Trophoblast cell (in vitro differentiated cells and primary cell): Measurements from ENCODE around the gene INKA2.

Source experiments
- DNase-seq, 2 donors: peaks; one replicate each; pipeline ENCODE4 v3.0.0-alpha.2; 2016
- H2AFZ ChIP-seq: 2 replicates; pipeline ENCODE4 v1.6.1; 2013; ENCODE audit warnings: low read length, moderate library complexity, mild to moderate bottlenecking; ENCODE audit not compliant: insufficient read depth, poor library complexity
- H2AK5ac ChIP-seq: 2 replicates; pipeline ENCODE4 v1.6.1; 2013; ENCODE audit warnings: mild to moderate bottlenecking, low read length
- H2BK120ac ChIP-seq: 2 replicates; pipeline ENCODE4 v1.6.1; 2013; ENCODE audit warnings: low read length, mild to moderate bottlenecking, moderate library complexity; ENCODE audit not compliant: insufficient read depth, poor library complexity
- H2BK12ac ChIP-seq: 2 replicates; pipeline ENCODE4 v1.6.1; 2013; ENCODE audit warnings: mild to moderate bottlenecking, low read length, moderate library complexity
- H2BK5ac ChIP-seq: 2 replicates; pipeline ENCODE4 v1.6.1; 2013; ENCODE audit warnings: low read length, low read depth, moderate library complexity, mild to moderate bottlenecking; ENCODE audit not compliant: poor library complexity
- H3K14ac ChIP-seq: 2 replicates; pipeline ENCODE4 v1.6.1; 2013; ENCODE audit warnings: mild to moderate bottlenecking, low read length
- H3K18ac ChIP-seq: 2 replicates; pipeline ENCODE4 v1.6.1; 2013; ENCODE audit warnings: mild to moderate bottlenecking, low read length
- H3K23ac ChIP-seq: 2 replicates; pipeline ENCODE4 v1.6.1; 2013; ENCODE audit warnings: low read length
- H3K27ac ChIP-seq: 2 replicates; pipeline ENCODE4 v1.5.1; 2013; ENCODE audit warnings: low read depth, mild to moderate bottlenecking, inconsistent platforms, low read length, moderate library complexity
- H3K27me3 ChIP-seq: 2 replicates; pipeline ENCODE4 v1.6.1; 2013; ENCODE audit warnings: inconsistent platforms, mild to moderate bottlenecking, low read length, moderate library complexity; ENCODE audit not compliant: insufficient read depth
- H3K36me3 ChIP-seq, 2 experiments: 1 replicate in 1 of 2; 2 replicates in 1 of 2; pipeline ENCODE4 v1.6.1; 2013; ENCODE audit warnings: low read length in 2 of 2, mild to moderate bottlenecking in 2 of 2, moderate library complexity in 1 of 2; ENCODE audit not compliant: insufficient read depth in 2 of 2, control insufficient read depth in 1 of 2
- H3K4ac ChIP-seq: 2 replicates; pipeline ENCODE4 v1.6.1; 2013; ENCODE audit warnings: low read depth, mild to moderate bottlenecking, low read length, moderate library complexity
- H3K4me1 ChIP-seq, 2 experiments: 1 replicate in 1 of 2; 2 replicates in 1 of 2; pipeline ENCODE4 v1.6.1; 2013; ENCODE audit warnings: low read length in 2 of 2, mild to moderate bottlenecking in 2 of 2, moderate library complexity in 1 of 2; ENCODE audit not compliant: insufficient read depth in 2 of 2, control insufficient read depth in 1 of 2
- H3K4me2 ChIP-seq: 2 replicates; pipeline ENCODE4 v1.6.1; 2013; ENCODE audit warnings: inconsistent platforms, mild to moderate bottlenecking, low read length, moderate library complexity
- H3K4me3 ChIP-seq: 2 replicates; pipeline ENCODE4 v1.5.1; 2013; ENCODE audit warnings: mild to moderate bottlenecking, low read depth, low read length, inconsistent platforms
- H3K79me1 ChIP-seq: one replicate; pipeline ENCODE4 v1.6.1; 2013; ENCODE audit warnings: low read length
- H3K79me2 ChIP-seq: 2 replicates; pipeline ENCODE4 v1.6.1; 2013; ENCODE audit warnings: low read length, mild to moderate bottlenecking; ENCODE audit not compliant: control insufficient read depth, insufficient read depth, poor library complexity
- H3K9ac ChIP-seq: 2 replicates; pipeline ENCODE4 v1.6.1; 2013; ENCODE audit warnings: mild to moderate bottlenecking, low read length
- H3K9me3 ChIP-seq: 2 replicates; pipeline ENCODE4 v1.6.1; 2013; ENCODE audit warnings: low read depth, mild to moderate bottlenecking, control low read depth, inconsistent platforms, low read length; ENCODE audit not compliant: insufficient read depth
- H4K12ac ChIP-seq: 2 replicates; pipeline ENCODE4 v1.6.1; 2013; ENCODE audit warnings: low read depth, mild to moderate bottlenecking, low read length, moderate library complexity
- H4K8ac ChIP-seq: 2 replicates; pipeline ENCODE4 v1.6.1; 2013; ENCODE audit warnings: low read depth, mild to moderate bottlenecking, low read length, moderate library complexity
- H4K91ac ChIP-seq: one replicate; pipeline ENCODE4 v1.6.1; 2013; ENCODE audit warnings: low read depth, mild to moderate bottlenecking, low read length, moderate library complexity
- WGBS: extraction: QIAGEN DNeasy Blood & Tissue Kit; methylation state at CpG from one replicate; pipeline ENCODE4 v1.1.7; 2013; ENCODE audit warnings: missing lambda C conversion rate; ENCODE audit not compliant: insufficient read length, insufficient coverage; ENCODE audit errors: extremely low coverage; 5-methylcytosine and 5-hydroxymethylcytosine counted together

INKA2 gene

DNA sequence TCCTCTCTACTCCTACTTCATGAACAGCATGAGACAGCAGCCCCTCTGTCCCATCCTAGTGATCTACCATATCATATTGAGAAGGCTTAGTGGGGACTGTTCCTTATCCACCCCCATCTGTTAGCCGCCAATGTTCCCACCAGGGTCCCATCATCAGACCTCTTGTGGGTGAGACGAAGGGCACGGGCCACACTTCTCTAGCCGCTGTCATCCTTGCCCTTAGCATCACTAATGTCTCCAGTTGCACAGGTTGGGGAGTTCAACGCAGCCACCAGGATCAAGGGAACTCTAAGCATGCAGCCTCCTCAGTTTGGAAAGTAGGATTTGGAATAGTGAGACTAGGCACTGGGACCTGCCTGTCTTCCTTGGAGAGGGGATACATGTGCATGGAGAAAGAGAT, 20.1 kb downstream of the INKA2 start:
- Histone ChIP-seq H3K9ac (no peak overlapping the region), H3K36me3 (peaks cover 0 to 2% of the 10 kb centered on the region in 2 experiments), H3K23ac (no peak overlapping the region), H3K14ac (no peak overlapping the region), H3K4ac (no peak overlapping the region), H2BK12ac (no peak overlapping the region), H3K4me1 (no peaks in the 10 kb centered on the region), H3K79me2 (no peaks in the 10 kb centered on the region), H2AK5ac (no peak overlapping the region), H4K12ac (no peak overlapping the region), H3K9me3 (no peaks in the 10 kb centered on the region), H3K4me2 (no peak overlapping the region), H3K27ac (no peak overlapping the region), H4K91ac (no peak overlapping the region), H4K8ac (no peak overlapping the region), H3K18ac (no peak overlapping the region), H2BK5ac (no peak overlapping the region), H2AFZ (no peak overlapping the region), H3K27me3 (no peaks in the 10 kb centered on the region), H2BK120ac (no peak overlapping the region), H3K4me3 (no peak overlapping the region), H3K79me1 (no peaks in the 10 kb centered on the region)
- WGBS = no CpG with 5 or more reads among the region's 5 CpGs
- no peak for DNase-seq

DNA sequence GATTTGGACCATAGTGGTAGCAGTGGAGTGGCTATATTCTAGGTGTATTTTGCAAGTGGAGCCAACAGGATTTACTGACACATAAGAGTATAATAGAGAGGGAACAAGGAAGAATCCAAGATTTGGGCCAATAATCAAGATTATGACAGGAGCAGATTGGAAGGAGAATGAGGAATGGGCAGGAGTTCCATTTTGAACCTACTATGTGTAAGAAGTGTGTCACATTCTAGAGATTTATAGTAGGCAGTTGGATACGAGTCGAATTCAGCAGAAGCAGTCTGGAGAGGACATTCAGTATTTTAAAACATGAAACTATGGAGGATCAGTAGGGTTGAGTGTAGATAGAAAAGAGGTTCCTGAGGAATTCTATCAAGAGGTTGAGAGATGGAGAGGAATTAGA, 21.7 kb downstream of the INKA2 start:
- Histone ChIP-seq H3K4ac (no peak overlapping the region), H2AK5ac (no peak overlapping the region), H3K79me1 (no peaks in the 10 kb centered on the region), H3K23ac (no peak overlapping the region), H3K27me3 (no peaks in the 10 kb centered on the region), H3K14ac (no peak overlapping the region), H3K27ac (no peak overlapping the region), H2BK12ac (no peak overlapping the region), H3K9ac (no peak overlapping the region), H3K79me2 (no peaks in the 10 kb centered on the region), H2AFZ (no peak overlapping the region), H3K18ac (no peak overlapping the region), H3K9me3 (no peaks in the 10 kb centered on the region), H3K4me3 (no peak overlapping the region), H3K4me2 (no peak overlapping the region), H4K91ac (no peak overlapping the region), H3K4me1 (no peaks in the 10 kb centered on the region), H4K8ac (no peak overlapping the region), H3K36me3 (peaks cover 0 to 2% of the 10 kb centered on the region in 2 experiments), H2BK5ac (no peak overlapping the region), H2BK120ac (no peak overlapping the region), H4K12ac (no peak overlapping the region)
- no CpG with 5 or more reads among the region's 2 CpGs for WGBS
- no peak for DNase-seq

DNA sequence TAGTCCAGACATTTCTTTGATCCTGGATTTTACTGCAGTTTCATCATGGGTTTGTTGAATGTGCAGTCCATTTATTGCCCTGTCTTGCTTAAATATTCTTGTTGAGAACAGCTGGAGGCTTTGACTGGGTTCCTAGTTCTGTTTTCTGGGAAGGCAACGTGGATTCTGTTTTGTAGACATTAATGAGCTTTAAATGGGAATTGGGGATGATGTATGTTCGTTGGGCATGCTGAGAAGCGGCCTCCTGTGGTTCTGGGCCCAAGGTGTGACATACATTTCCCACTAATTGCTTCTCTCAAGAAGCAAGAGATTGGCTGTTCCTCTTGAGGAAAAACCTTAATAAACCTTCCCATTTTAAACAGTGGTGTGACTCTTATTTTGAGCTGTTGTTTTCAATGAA, 22.9 kb downstream of the INKA2 start:
- Histone ChIP-seq H3K79me2 (no peaks in the 10 kb centered on the region), H2AK5ac (no peak overlapping the region), H4K8ac (no peak overlapping the region), H3K27me3 (no peaks in the 10 kb centered on the region), H3K4me3 (no peak overlapping the region), H3K4ac (no peak overlapping the region), H3K27ac (no peak overlapping the region), H3K9ac (no peak overlapping the region), H3K18ac (no peak overlapping the region), H3K79me1 (no peaks in the 10 kb centered on the region), H4K91ac (no peak overlapping the region), H2BK12ac (no peak overlapping the region), H2BK5ac (no peak overlapping the region), H3K4me2 (no peak overlapping the region), H2BK120ac (no peak overlapping the region), H3K14ac (no peak overlapping the region), H4K12ac (no peak overlapping the region), H3K4me1 (no peaks in the 10 kb centered on the region), H3K9me3 (no peaks in the 10 kb centered on the region), H2AFZ (no peak overlapping the region), H3K23ac (no peak overlapping the region), H3K36me3 (peaks cover 0 to 2% of the 10 kb centered on the region in 2 experiments)
- no CpG with 5 or more reads among the region's 3 CpGs for WGBS
- DNase-seq = no peak

DNA sequence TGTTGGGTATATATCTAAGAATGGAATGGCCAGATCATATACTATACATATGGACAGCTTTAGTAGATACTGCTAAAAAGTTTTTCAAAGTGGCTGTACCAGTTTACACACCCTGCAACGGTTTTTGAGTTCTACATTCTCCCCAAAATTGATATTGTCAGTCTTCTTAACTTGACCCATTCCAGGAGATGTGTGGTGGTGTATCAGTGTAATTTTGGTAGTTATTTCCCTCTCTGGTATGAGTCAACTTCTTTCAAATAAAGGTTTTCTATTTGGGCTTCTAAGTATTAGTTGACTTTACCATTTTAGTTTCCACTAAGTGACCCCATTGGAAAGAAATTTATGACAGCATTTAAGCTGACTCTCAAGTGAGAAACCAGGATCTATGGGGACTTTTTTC, 29.2 kb downstream of the INKA2 start:
- H3K36me3 ChIP-seq = peaks cover 5 to 9% of the 10 kb centered on the region in 2 experiments
- no peak for DNase-seq
- H4K8ac ChIP-seq = no peak overlapping the region
- H4K12ac ChIP-seq = no peak overlapping the region
- H3K79me1 ChIP-seq = no peaks in the 10 kb centered on the region
- H3K4me2 ChIP-seq = no peak overlapping the region
- H3K23ac ChIP-seq = no peak overlapping the region
- no peaks in the 10 kb centered on the region for H3K9me3 ChIP-seq
- H3K9ac ChIP-seq = no peak overlapping the region
- H2AFZ ChIP-seq = no peak overlapping the region
- no peak overlapping the region for H2AK5ac ChIP-seq
- no peak overlapping the region for H3K4ac ChIP-seq
- H3K4me3 ChIP-seq = no peak overlapping the region
- no peaks in the 10 kb centered on the region for H3K27me3 ChIP-seq
- no peak overlapping the region for H4K91ac ChIP-seq
- no peaks in the 10 kb centered on the region for H3K79me2 ChIP-seq
- no peak overlapping the region for H3K18ac ChIP-seq
- WGBS = no CpG with 5 or more reads among the region's 1 CpG
- no peak overlapping the region for H3K27ac ChIP-seq
- H2BK5ac ChIP-seq = no peak overlapping the region
- no peak overlapping the region for H2BK12ac ChIP-seq
- H3K4me1 ChIP-seq = no peaks in the 10 kb centered on the region
- H3K14ac ChIP-seq = no peak overlapping the region
- H2BK120ac ChIP-seq = no peak overlapping the region
